CD4-positive, CD25-positive, alpha-beta regulatory T cell (primary cell): Measurements from ENCODE around the gene TECPR1. TPM values are rescaled to one million over a fixed set of nuclear protein-coding genes. Genes with fewer than 3 reads are reported as not detected.

ENCODE experiments used
- ATAC-seq, 2 donors: fragments of 150-1000 bp; cut with Tn5 transposase; one replicate each; pipeline ENCODE4 v1.10.0; 2021; ENCODE audit warnings: low read depth in 2 of 2, moderate number of reproducible peaks in 2 of 2, moderate library complexity in 1 of 2
- DNase-seq, 3 donors: peaks; one replicate each; pipeline versions ENCODE4 v3.0.0 to v3.0.0-alpha.2; 2012 to 2022; ENCODE audit warnings: mixed read lengths in 1 of 3
- H3K27ac ChIP-seq: one replicate; pipeline ENCODE4 v1.7.0; 2013; ENCODE audit warnings: mild to moderate bottlenecking, low read length; ENCODE audit not compliant: insufficient read depth, poor library complexity, severe bottlenecking
- H3K27me3 ChIP-seq: one replicate; pipeline ENCODE4 v1.7.0; 2013; ENCODE audit warnings: low read length; ENCODE audit not compliant: control insufficient read depth, insufficient read depth
- H3K36me3 ChIP-seq: one replicate; pipeline ENCODE4 v1.7.0; 2013; ENCODE audit warnings: mild to moderate bottlenecking, low read length, moderate library complexity; ENCODE audit not compliant: control insufficient read depth, insufficient read depth
- H3K4me1 ChIP-seq: 2 replicates; pipeline ENCODE4 v1.7.0; 2013; ENCODE audit warnings: mild to moderate bottlenecking, low read length; ENCODE audit not compliant: insufficient read depth, control insufficient read depth, poor library complexity, severe bottlenecking
- H3K4me3 ChIP-seq: one replicate; pipeline ENCODE4 v1.7.0; 2013; ENCODE audit warnings: low read depth, mild to moderate bottlenecking, low read length, moderate library complexity
- H3K9me3 ChIP-seq, 2 experiments: 1 replicate in 1 of 2; 2 replicates in 1 of 2; pipeline ENCODE4 v1.7.0; 2013; ENCODE audit warnings: low read length in 2 of 2, mild to moderate bottlenecking in 1 of 2, moderate library complexity in 1 of 2; ENCODE audit not compliant: control insufficient read depth in 2 of 2
- H3K27ac Mint-ChIP-seq, 3 donors: one replicate each; pipeline ENCODE4 v1.8.0; 2020 to 2022; ENCODE audit warnings: mild to moderate bottlenecking in 3 of 3, mixed read lengths in 3 of 3, moderate library complexity in 2 of 3
- H3K27me3 Mint-ChIP-seq: one replicate; pipeline ENCODE4 v1.8.0; 2022; ENCODE audit warnings: mild to moderate bottlenecking, mixed read lengths
- H3K36me3 Mint-ChIP-seq: one replicate; pipeline ENCODE4 v1.8.0; 2020; ENCODE audit warnings: mixed read lengths
- H3K4me1 Mint-ChIP-seq, 4 donors: one replicate each; pipeline ENCODE4 v1.8.0; 2020 to 2022; ENCODE audit warnings: mixed read lengths in 4 of 4, mild to moderate bottlenecking in 1 of 4
- H3K4me3 Mint-ChIP-seq, 4 donors: one replicate each; pipeline ENCODE4 v1.8.0; 2020 to 2022; ENCODE audit warnings: mild to moderate bottlenecking in 4 of 4, mixed read lengths in 4 of 4, moderate library complexity in 3 of 4
- H3K9me3 Mint-ChIP-seq, 7 donors: one replicate each; pipeline ENCODE4 v1.8.0; 2020 to 2022; ENCODE audit warnings: mixed read lengths in 7 of 7, mild to moderate bottlenecking in 3 of 7, moderate library complexity in 2 of 7
- polyA plus RNA-seq, 4 donors: library from polyadenylated mRNA; unstranded; fragments of 300-500 nt; fragmentation: Illumina TruSeq; gene quantifications; one replicate each; pipeline ENCODE4 v1.2.3, GENCODE V29; 2021
- total RNA-seq: library from RNA; stranded (reverse); gene quantifications from one replicate; pipeline ENCODE4 v1.2.3, GENCODE V29; 2022

The TECPR1 gene
- total and polyA plus RNA-seq, 5 donors from 2014 or later = 11.0 to 118 (median 20.1) TPM

GRCh38 chr7:98294326-98294725 is 42.3 kb upstream of the TECPR1 start:
- Histone ChIP-seq H3K27me3 (no peaks in the 10 kb centered on the region), H3K4me1 (no peaks in the 10 kb centered on the region), H3K4me3 (no peak overlapping the region), H3K27ac (no peak overlapping the region), H3K9me3 (no peaks in the 10 kb centered on the region), H3K36me3 (peaks cover 11% of the 10 kb centered on the region)
- Mint-ChIP-seq H3K4me1 (peaks cover 0 to 3% (median 1%) of the 10 kb centered on the region in 4 donors), H3K27me3 (no peaks in the 10 kb centered on the region), H3K9me3 (no peaks in the 10 kb centered on the region), H3K36me3 (no peaks in the 10 kb centered on the region), H3K4me3 (no peak overlapping the region), H3K27ac (no peak overlapping the region)
- DNase-seq (no peak), ATAC-seq (no peak)

- no peaks in the 10 kb centered on the region for H3K36me3 Mint-ChIP-seq
- no peak overlapping the region for H3K4me3 Mint-ChIP-seq
Observed at GRCh38 chr7:98293746-98294145, 41.7 kb upstream of the TECPR1 start.

GRCh38 chr7:98293265-98293664 is 41.2 kb upstream of the TECPR1 start:
- Mint-ChIP-seq H3K27me3 (no peaks in the 10 kb centered on the region), H3K4me1 (peaks cover 0 to 6% (median 2%) of the 10 kb centered on the region in 4 donors)
- no peak overlapping the region for H3K4me3 ChIP-seq

More at GRCh38 chr7:98293746-98294145, 41.7 kb upstream of the TECPR1 start:
- no peaks in the 10 kb centered on the region for H3K27me3 ChIP-seq
- ATAC-seq = no peak
- H3K4me1 Mint-ChIP-seq = peaks cover 0 to 3% (median 1%) of the 10 kb centered on the region in 4 donors
- no peaks in the 10 kb centered on the region for H3K9me3 ChIP-seq
- H3K36me3 ChIP-seq = peaks cover 11% of the 10 kb centered on the region
- H3K27me3 Mint-ChIP-seq = no peaks in the 10 kb centered on the region
- DNase-seq = no peak
- no peaks in the 10 kb centered on the region for H3K4me1 ChIP-seq
- H3K4me3 ChIP-seq = no peak overlapping the region
- H3K9me3 Mint-ChIP-seq = no peaks in the 10 kb centered on the region
- H3K27ac ChIP-seq = no peak overlapping the region
- no peak overlapping the region for H3K27ac Mint-ChIP-seq

GRCh38 chr7:98291717-98292116 is 39.7 kb upstream of the TECPR1 start:
- H3K9me3 ChIP-seq = no peaks in the 10 kb centered on the region
- H3K4me1 ChIP-seq = no peaks in the 10 kb centered on the region
- no peak overlapping the region for H3K27ac ChIP-seq
- ATAC-seq = no peak
- H3K4me3 ChIP-seq = no peak overlapping the region
- DNase-seq = no peak
- H3K36me3 ChIP-seq = peaks cover 11% of the 10 kb centered on the region
- Mint-ChIP-seq H3K36me3 (no peaks in the 10 kb centered on the region), H3K4me3 (no peak overlapping the region), H3K27ac (no peak overlapping the region), H3K9me3 (no peaks in the 10 kb centered on the region), H3K4me1 (peaks cover 0 to 11% (median 2%) of the 10 kb centered on the region in 4 donors), H3K27me3 (no peaks in the 10 kb centered on the region)
- no peaks in the 10 kb centered on the region for H3K27me3 ChIP-seq

More at GRCh38 chr7:98293265-98293664, 41.2 kb upstream of the TECPR1 start:
- H3K27ac Mint-ChIP-seq = no peak overlapping the region
- H3K27me3 ChIP-seq = no peaks in the 10 kb centered on the region
- no peak overlapping the region for H3K4me3 Mint-ChIP-seq
- peaks cover 11% of the 10 kb centered on the region for H3K36me3 ChIP-seq
- ATAC-seq = no peak
- H3K27ac ChIP-seq = no peak overlapping the region
- no peaks in the 10 kb centered on the region for H3K4me1 ChIP-seq
- no peaks in the 10 kb centered on the region for H3K9me3 ChIP-seq
- no peaks in the 10 kb centered on the region for H3K36me3 Mint-ChIP-seq
- DNase-seq = no peak
- no peaks in the 10 kb centered on the region for H3K9me3 Mint-ChIP-seq

- no peak for ATAC-seq
Observed at GRCh38 chr7:98289333-98289875, 37.4 kb upstream of the TECPR1 start.

GRCh38 chr7:98288064-98288823 is 36.2 kb upstream of the TECPR1 start:
- peak overlapping the region in 1 of 3 donors; percentile 56 for H3K27ac Mint-ChIP-seq

More at GRCh38 chr7:98289333-98289875, 37.4 kb upstream of the TECPR1 start:
- Histone ChIP-seq H3K36me3 (peaks cover 11% of the 10 kb centered on the region), H3K4me3 (no peak overlapping the region), H3K27ac (no peak overlapping the region), H3K27me3 (no peaks in the 10 kb centered on the region), H3K9me3 (no peaks in the 10 kb centered on the region), H3K4me1 (peaks cover 14% of the 10 kb centered on the region)
- Mint-ChIP-seq H3K4me3 (no peak overlapping the region), H3K36me3 (no peaks in the 10 kb centered on the region), H3K27ac (no peak overlapping the region), H3K27me3 (no peaks in the 10 kb centered on the region), H3K4me1 (peaks cover 0 to 28% (median 6%) of the 10 kb centered on the region in 4 donors), H3K9me3 (no peaks in the 10 kb centered on the region)
- DNase-seq = no peak

GRCh38 chr7:98287486-98287959 is 35.5 kb upstream of the TECPR1 start:
- H3K36me3 Mint-ChIP-seq = peaks cover 3% of the 10 kb centered on the region
- H3K4me1 Mint-ChIP-seq = peaks cover 0 to 45% (median 14%) of the 10 kb centered on the region in 4 donors
- Histone ChIP-seq H3K36me3 (peaks cover 8% of the 10 kb centered on the region), H3K27ac (no peak overlapping the region), H3K27me3 (no peaks in the 10 kb centered on the region), H3K4me1 (peaks cover 33% of the 10 kb centered on the region), H3K4me3 (no peak overlapping the region), H3K9me3 (no peaks in the 10 kb centered on the region)
- H3K9me3 Mint-ChIP-seq = no peaks in the 10 kb centered on the region
- DNase-seq (no peak), ATAC-seq (no peak)
- no peaks in the 10 kb centered on the region for H3K27me3 Mint-ChIP-seq
- H3K27ac Mint-ChIP-seq = no peak overlapping the region
- H3K4me3 Mint-ChIP-seq = no peak overlapping the region

More at GRCh38 chr7:98288064-98288823, 36.2 kb upstream of the TECPR1 start:
- peaks cover 11% of the 10 kb centered on the region for H3K36me3 ChIP-seq
- H3K9me3 ChIP-seq = no peaks in the 10 kb centered on the region
- DNase-seq (no peak), ATAC-seq (no peak)
- H3K27me3 Mint-ChIP-seq = no peaks in the 10 kb centered on the region
- H3K27me3 ChIP-seq = no peaks in the 10 kb centered on the region
- H3K9me3 Mint-ChIP-seq = no peaks in the 10 kb centered on the region
- peaks cover under 1% of the 10 kb centered on the region for H3K36me3 Mint-ChIP-seq
- H3K4me1 ChIP-seq = peaks cover 26% of the 10 kb centered on the region
- H3K4me3 ChIP-seq = no peak overlapping the region
- H3K4me3 Mint-ChIP-seq = no peak overlapping the region
- peaks cover 0 to 38% (median 8%) of the 10 kb centered on the region in 4 donors for H3K4me1 Mint-ChIP-seq
- H3K27ac ChIP-seq = no peak overlapping the region
